ENCODE measurements around the gene HEG1.

The HEG1 gene

DNA sequence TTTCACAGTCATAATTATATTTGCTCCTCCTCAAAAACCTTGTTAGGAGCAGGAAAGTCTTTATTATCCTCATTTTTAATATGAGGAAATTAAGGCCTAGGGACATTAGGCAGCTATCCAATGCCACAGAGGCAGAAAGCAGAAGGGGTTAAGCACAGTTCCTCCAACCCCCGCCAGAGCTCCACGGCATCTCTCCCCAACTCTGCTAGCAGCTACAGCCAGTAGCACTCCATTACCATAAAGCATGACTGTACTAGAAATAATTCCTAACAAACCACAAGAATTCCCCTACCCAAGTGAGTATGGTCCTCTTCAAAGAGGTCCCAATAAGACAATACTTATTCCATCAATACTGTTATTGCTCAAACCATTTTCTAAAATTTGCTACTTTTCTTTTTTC, 9.8 kb downstream of the HEG1 start:
- DNase-seq: no peak

DNA sequence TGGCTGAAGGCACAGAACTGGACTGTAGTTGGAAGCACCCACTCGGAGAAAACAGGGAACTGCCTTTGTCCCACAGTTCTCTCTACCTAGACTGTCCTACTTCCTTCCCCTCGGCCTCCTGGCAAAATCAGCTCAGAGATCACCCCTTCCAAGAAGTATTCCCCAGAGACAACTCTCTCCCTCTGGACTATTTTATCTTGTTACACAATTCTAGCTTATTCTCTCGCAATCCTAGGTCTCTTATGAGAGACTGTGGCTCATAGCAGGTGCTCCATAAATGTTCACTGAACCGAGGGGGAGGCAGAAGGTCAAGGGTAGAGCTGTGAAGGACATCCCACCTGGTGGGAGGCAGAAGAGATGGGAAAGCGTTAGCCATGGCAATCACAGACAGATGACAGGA, 10.6 kb downstream of the HEG1 start:
- DNase-seq: no peak

GRCh38 chr3:125043599-125044151, 12.1 kb downstream of the HEG1 start:
- DNase-seq: no peak

GRCh38 chr3:125042725-125043406, 12.9 kb downstream of the HEG1 start:
- DNase-seq: peak; percentile 58

- peak; percentile 58 for DNase-seq
Observed at GRCh38 chr3:125039131-125040100, 16.4 kb downstream of the HEG1 start.

DNA sequence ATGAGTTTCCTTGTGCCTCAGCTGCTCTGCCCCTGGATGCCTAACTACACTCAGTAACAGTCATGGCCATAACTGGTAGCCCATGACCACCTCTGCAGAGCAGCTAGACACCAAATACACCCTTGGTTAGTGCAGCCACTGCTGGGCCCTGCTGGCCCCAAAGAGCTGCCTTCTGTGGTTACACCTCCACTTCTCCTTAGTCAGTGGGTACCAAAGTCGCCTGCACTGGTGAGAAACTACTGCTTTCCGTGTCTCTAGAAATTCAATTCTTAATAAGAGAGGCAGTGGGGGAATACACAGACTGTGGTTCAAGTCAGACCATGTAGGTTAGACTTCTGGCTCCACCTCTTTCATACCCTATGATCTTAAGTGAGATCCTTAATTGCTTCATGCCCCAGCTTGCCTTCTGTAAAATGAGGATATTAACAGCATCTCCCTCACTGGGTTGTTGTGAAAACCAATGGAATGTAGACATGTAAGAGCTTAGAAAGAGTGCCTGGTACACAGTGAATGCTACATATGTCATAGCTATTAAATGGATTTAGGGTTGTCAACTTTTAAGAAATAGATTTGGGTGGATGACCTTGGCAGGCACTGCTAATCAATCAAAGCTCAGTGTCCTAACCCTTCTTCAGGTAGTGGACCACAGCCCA, 18.2 kb downstream of the HEG1 start:
- no peak for DNase-seq

- DNase-seq: no peak
Observed at GRCh38 chr3:125035217-125035616, 20.6 kb downstream of the HEG1 start.

DNA sequence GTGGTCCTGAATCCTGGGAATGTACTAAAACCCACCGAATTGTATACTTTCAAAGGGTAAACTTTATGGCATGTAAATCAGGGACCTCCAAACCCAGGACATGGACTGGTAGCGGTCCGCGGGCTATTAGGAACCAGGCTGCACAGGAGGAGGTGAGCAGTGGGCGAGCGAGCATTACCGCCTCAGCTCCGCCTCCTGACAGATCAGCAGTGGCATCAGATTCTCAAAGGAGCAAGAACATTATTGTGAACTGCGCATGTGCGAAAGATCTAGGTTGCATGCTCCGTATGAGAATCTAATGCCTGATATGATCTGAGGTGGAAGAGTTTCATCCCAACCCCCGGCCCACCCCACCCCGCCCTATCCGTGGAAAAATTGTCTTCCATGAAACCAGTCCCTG, 22.2 kb downstream of the HEG1 start:
- DNase-seq: no peak

DNA sequence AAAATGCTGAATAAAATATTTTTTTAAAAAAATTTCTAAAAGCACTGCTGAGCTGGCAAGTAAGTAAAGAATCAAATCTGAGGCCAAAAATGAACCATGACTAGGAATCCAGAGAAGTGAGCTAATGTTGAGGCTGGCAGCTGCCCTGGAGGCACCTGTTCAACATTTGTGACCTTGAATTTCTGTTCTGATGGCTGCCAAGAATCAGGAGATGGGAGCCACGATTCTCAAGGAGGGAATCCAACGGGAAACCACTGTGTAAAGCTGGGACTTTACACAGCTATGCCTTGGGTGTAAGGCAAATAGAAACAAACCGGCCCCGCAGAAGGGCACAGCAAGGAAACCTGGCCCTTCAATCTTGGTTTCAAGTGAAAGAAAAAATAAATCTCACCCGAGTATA, 22.7 kb downstream of the HEG1 start:
- no peak for DNase-seq

- DNase-seq: no peak
Observed at GRCh38 chr3:125032683-125033082, 23.1 kb downstream of the HEG1 start.

GRCh38 chr3:125032100-125032643, 23.6 kb downstream of the HEG1 start:
- DNase-seq: no peak

DNA sequence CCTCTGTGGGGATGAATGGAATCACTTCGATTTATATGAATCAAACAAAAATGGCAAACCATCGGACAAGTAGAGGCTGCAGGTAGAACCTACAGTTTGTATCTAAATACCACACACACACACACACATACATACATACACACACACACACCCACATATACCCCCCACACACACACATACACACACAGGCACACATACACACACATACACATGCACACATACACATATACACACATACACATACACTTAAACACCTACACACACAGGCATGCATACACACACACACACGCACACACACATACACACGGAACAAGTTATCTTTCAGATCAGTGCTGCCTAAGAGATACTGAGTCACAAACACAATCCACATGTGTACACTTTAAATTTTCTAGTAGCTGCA, 24.3 kb downstream of the HEG1 start:
- no peak for DNase-seq

DNA sequence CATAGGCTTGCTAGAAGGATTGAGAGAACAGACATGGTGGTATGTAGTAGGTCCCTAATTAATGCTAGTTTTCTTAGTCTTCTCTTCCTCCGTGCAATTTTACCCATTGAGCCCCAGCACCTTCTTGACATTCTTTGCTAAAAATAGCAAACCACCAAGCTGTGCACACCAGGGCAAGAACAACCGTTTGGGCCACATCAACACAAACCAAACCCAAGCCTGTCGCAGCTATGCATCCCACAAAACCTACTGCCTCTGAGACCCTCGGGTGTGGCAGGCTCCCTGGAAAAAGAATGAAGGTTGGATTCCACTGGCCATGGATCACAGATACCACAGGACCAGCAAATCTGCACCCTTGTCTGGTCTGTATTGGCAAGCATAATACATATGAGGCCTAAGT, 27.1 kb downstream of the HEG1 start:
- DNase-seq: no peak

DNA sequence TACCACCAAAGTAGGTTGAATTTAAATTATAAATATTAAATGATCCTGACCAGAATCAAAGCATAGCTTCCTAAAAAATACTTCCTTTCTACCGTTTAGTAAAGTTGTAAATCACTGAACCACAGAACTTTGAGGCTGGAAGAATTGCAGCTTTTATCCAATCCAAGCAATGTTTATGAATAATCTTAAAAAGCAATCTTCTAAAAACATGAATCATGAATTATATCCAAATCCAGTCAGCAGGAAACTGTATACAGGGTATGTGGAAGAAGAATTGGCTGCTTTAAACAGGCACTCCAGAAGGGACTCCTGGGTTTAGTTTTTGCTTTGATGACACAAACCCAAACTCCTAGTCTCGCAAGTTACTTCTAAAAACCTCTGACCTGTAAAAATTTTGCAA, 30.2 kb downstream of the HEG1 start:
- DNase-seq: no peak

DNA sequence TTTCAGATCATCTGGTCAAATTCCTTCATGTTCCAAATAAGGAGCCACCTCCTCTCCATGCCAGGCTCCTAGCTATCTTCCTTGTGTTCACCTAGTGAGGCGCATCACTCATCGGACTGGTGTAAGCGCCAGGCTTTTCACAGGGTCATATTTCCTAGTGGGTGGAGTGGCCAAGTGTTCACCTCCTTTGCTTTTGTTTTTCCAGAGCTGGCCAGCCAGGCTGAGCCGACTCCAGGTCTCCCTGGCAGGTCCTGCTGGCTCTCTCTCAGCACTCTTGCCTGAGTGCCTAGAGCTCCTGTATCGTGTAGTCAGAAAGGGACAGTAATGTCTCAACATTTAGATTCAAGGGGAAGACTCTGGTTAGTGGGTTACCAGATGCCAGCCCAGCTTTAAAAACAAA, 31.0 kb downstream of the HEG1 start:
- DNase-seq: no peak

DNA sequence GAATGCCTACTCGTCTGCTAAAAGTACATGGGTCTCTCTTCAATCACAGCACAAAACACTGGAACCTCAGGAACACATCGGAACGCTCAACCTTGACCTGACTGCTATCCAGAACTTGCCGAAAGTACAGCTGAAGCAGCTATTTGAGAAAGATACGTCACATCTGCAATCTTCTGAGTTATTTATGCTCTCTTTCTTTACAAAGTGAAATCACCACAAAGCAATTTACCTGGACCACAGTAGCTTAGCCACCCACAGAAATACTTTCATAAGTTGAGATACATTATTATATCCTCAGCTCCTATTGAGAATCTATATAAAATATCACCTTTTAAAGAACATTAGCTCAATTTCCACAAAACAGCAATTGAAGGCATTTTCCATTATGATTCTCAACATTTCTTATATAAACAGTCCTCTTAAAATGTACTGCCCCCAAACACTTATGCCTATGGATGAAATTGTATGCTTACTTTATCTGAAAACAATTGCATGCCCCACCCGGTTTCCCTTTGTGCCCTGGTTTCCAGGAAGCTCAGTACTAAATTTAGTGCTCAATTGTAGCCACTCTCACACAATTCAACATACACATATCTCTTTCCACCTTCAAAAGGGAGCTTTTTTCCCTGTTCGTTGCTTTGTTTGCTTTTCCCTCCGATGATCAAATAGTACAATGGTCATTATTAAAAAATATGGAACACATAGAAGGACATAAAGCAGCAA, 31.8 kb downstream of the HEG1 start:
- no peak for DNase-seq

DNA sequence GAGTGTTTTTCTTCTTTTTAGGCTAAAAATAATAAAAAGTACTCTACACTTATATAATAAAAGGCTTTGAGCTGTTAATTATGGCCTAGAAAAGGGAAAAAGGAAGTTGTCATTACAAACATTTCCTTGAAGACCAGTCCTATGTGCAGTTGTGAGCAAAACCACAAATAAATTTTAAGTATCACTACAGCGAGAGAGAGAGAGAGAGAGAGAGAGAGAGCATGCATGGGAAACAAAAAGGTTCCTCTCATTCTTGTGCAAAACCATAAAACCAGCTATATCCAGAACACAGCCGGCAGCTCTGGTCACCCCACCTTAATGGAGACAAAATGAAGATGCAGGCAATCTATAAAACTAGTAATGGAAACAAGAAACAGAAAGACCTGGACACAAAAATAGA, 33.6 kb downstream of the HEG1 start:
- DNase-seq: no peak

DNA sequence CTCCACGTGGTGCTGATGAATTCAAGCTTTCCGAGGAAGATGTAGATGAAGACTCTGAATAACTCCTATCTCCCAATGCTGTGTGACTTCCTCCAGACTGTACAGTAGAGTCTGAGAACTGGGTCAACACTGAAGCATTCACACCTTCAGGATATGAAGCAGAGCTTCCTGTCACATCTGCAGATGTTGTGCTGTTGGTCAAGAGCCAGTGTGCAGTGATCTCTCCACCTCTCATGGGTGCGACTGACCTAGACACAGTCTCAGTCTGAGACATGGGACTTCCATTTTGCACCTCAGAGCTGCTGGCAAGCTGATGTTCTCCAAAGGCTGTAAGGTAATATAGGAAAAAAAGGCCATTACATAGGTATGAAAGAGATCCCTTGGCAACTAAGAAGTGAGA, 36.5 kb downstream of the HEG1 start:
- no peak for DNase-seq

GRCh38 chr3:125017406-125017805, 38.4 kb downstream of the HEG1 start:
- DNase-seq: no peak

DNA sequence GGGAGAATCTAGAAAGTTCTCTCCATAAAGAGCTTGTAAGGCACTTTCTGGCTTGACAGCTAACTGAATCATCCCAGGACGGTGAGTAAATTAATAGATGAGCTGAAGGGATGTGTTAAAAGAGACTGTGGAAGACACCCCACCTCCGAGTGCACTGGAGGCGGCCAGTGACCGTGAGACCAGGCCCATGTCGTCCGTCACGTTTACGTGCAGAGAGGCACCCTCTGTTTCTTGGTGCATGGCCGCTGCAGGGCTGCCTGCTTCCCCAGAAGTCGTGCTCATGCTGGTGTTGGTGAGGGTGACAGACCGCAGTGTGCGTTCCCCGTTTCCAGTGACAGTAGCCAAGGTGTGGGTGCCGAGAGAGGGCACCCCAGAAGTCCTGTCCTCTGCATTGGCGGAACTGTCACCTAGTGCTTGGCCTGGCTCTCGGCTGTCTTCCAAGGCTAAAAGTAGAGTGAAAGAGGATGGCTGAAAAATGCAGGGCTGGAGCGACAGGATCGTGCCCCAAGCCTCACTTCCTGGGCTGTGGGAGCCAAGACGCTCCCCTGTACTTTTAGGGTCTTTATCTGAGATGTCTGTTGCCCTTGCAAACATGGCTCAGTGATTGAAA, 41.1 kb downstream of the HEG1 start:
- no peak for DNase-seq

DNA sequence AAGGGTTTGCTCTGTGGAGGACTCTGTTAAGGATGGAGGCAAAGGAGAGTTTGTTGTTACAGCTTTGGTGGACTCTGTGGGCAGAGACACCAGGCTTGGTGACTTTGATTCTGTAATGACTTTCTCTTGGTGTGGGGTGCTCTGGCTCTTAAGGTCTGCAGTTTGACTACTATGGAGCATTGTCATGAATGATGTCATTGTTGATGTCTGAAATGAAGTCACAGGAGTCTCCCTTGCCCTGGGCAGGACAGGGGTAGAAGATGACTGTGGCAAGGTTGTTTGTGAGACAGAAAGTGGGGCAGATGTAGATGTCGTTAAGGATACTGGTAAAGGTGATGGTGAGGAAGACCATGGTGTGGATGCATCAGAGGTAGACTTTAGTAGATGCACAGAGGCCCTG, 42.7 kb downstream of the HEG1 start:
- no peak for DNase-seq

GRCh38 chr3:125011941-125012340, 43.9 kb downstream of the HEG1 start:
- no peak for DNase-seq

All from retina (tissue), 1 donor.